Prostate gland (tissue), 2 donors: ENCODE data around the gene PNLIP.

Experiments used
- CTCF ChIP-seq, 4 experiments: fragments of 200-600 bp in 2 of 4; fragments of 450-650 bp in 2 of 4; sonication (generic) in 2 of 4; IDR thresholded peaks; 1 replicate in 3 of 4; 2 replicates in 1 of 4; pipeline ENCODE4 v1.5.1; 2016 to 2019; ENCODE audit warnings: antibody characterized with exemption in 4 of 4, mild to moderate bottlenecking in 2 of 4, moderate library complexity in 2 of 4
- POLR2A ChIP-seq: fragments of 450-650 bp; IDR thresholded peaks from one replicate; pipeline ENCODE4 v1.6.1; 2016; ENCODE audit warnings: antibody characterized with exemption, mild to moderate bottlenecking

GRCh38 chr10:116553378-116553980 lies 7.7 kb downstream of the PNLIP start:
- TF ChIP-seq POLR2A: no peak
- no peak for TF ChIP-seq CTCF (IDR thresholded peaks at IDR 0.05)
